GM23248 (cell line): Measurements from ENCODE around the gene HSD17B8. TPM values are rescaled to one million over a fixed set of nuclear protein-coding genes. Genes with fewer than 3 reads are reported as not detected.

Experiments
- DNase-seq: peaks from one replicate; pipeline ENCODE4 v3.0.0-alpha.2; 2015
- H2AFZ ChIP-seq: fragments of 200-600 bp; sonication (generic); 2 replicates; pipeline ENCODE4 v1.6.1; 2016; ENCODE audit warnings: antibody characterized with exemption
- H3F3A ChIP-seq: fragments of 200-600 bp; sonication (generic); 2 replicates; pipeline ENCODE4 v1.6.1; 2016; ENCODE audit warnings: mild to moderate bottlenecking, antibody characterized with exemption, mixed run types; ENCODE audit not compliant: insufficient read depth
- H3K27ac ChIP-seq: fragments of 200-600 bp; sonication (generic); 2 replicates; pipeline ENCODE4 v1.5.1; 2016; ENCODE audit warnings: mild to moderate bottlenecking
- H3K27me3 ChIP-seq: fragments of 200-600 bp; sonication (generic); replicated peaks from 2 replicates; pipeline ENCODE4 v1.6.1; 2016; ENCODE audit warnings: mild to moderate bottlenecking; ENCODE audit not compliant: insufficient read depth
- H3K36me3 ChIP-seq: fragments of 200-600 bp; sonication (generic); 2 replicates; pipeline ENCODE4 v1.6.1; 2016; ENCODE audit warnings: low read depth, mild to moderate bottlenecking
- H3K4me1 ChIP-seq: fragments of 200-600 bp; sonication (generic); 2 replicates; pipeline ENCODE4 v1.6.1; 2016; ENCODE audit warnings: mild to moderate bottlenecking; ENCODE audit not compliant: insufficient read depth
- H3K4me2 ChIP-seq: fragments of 200-600 bp; sonication (generic); one replicate; pipeline ENCODE4 v1.6.1; 2016; ENCODE audit warnings: mild to moderate bottlenecking; ENCODE audit not compliant: unreplicated experiment
- H3K4me3 ChIP-seq: fragments of 200-600 bp; sonication (generic); 2 replicates; pipeline ENCODE4 v1.5.1; 2016; ENCODE audit warnings: mild to moderate bottlenecking
- H3K79me2 ChIP-seq: fragments of 200-600 bp; sonication (generic); 2 replicates; pipeline ENCODE4 v1.6.1; 2016; ENCODE audit warnings: mild to moderate bottlenecking; ENCODE audit not compliant: insufficient read depth
- H3K9ac ChIP-seq: fragments of 200-600 bp; sonication (generic); 2 replicates; pipeline ENCODE4 v1.6.1; 2016; ENCODE audit warnings: mild to moderate bottlenecking
- H3K9me2 ChIP-seq: fragments of 200-600 bp; sonication (generic); 2 replicates; pipeline ENCODE4 v1.6.1; 2016; ENCODE audit warnings: mixed run types, mild to moderate bottlenecking, moderate library complexity; ENCODE audit not compliant: insufficient read depth
- H3K9me3 ChIP-seq: fragments of 200-600 bp; sonication (generic); one replicate; pipeline ENCODE4 v1.6.1; 2017; ENCODE audit warnings: low read depth
- H4K20me1 ChIP-seq: fragments of 200-600 bp; sonication (generic); 2 replicates; pipeline ENCODE4 v1.6.0; 2016; ENCODE audit not compliant: insufficient read depth
- EZH2 ChIP-seq: fragments of 200-600 bp; sonication (generic); IDR thresholded peaks from 2 replicates; pipeline ENCODE4 v1.6.1; 2018; ENCODE audit warnings: antibody characterized with exemption, mild to moderate bottlenecking; ENCODE audit not compliant: insufficient read depth, poor library complexity, severe bottlenecking
- EZH2phosphoT487 ChIP-seq: fragments of 200-600 bp; sonication (generic); IDR thresholded peaks from 2 replicates; pipeline ENCODE4 v1.6.1; 2018; ENCODE audit warnings: antibody characterized with exemption, moderate library complexity, mild to moderate bottlenecking, low read depth; ENCODE audit not compliant: insufficient read depth
- WGBS, 2 experiments: methylation state at CpG; one replicate each; pipeline ENCODE4 v1.1.6; 2015 to 2017; ENCODE audit warnings: low lambda C conversion rate in 2 of 2, low coverage in 1 of 2; ENCODE audit errors: missing lambda C conversion rate in 2 of 2; 5-methylcytosine and 5-hydroxymethylcytosine counted together
- in situ Hi-C: fragments of 300-500 bp; cut with MboI; formaldehyde crosslinking; loops from 2 replicates; pipeline ENCODE4 v1.15.0; 2020
- polyA plus RNA-seq: library from polyadenylated mRNA; unstranded; fragments of >200 nt; fragmentation: Nextera tagmentation; extraction: Ambion mirVana; gene quantifications from 2 replicates; pipeline ENCODE4 v1.2.1, GENCODE V29; 2016
- total RNA-seq: library from RNA; depleted of rRNA; stranded (reverse); fragments of >200 nt; shearing (Covaris generic); gene quantifications from 2 replicates; pipeline ENCODE4 v1.2.3, GENCODE V29; 2014

The HSD17B8 gene
- total and polyA plus RNA-seq, 2 experiments from 2014 or later: 3.7 to 5.6 TPM

GRCh38 chr6:33199687-33200218, 4.7 kb upstream of the HSD17B8 start:
- TF ChIP-seq EZH2: no peak
- no peak for TF ChIP-seq EZH2phosphoT487
- peaks cover 15% of the 10 kb centered on the region for H3K4me1 ChIP-seq
- H3K9me3 ChIP-seq: no peaks in the 10 kb centered on the region
- peaks cover 24% of the 10 kb centered on the region for H3K36me3 ChIP-seq
- H3K79me2 ChIP-seq: peaks cover 74% of the 10 kb centered on the region
- H3F3A ChIP-seq: peaks cover 35% of the 10 kb centered on the region
- H4K20me1 ChIP-seq: no peaks in the 10 kb centered on the region; the same call in 1 of the 2 replicates
- H3K9me2 ChIP-seq: no peaks in the 10 kb centered on the region
- in situ Hi-C loops: no loop called here
- 5 to 10% methylated on average over 8 to 26 of the region's 26 CpGs for WGBS, 2 experiments
- DNase-seq: peak; percentile 76
- H3K9ac ChIP-seq: peak overlapping the region; percentile 100
- peak overlapping the region; percentile 77 for H2AFZ ChIP-seq
- H3K4me3 ChIP-seq: peak overlapping the region; percentile 99
- H3K27me3 ChIP-seq: no peaks in the 10 kb centered on the region
- H3K27ac ChIP-seq: peak overlapping the region; percentile 99
- H3K4me2 ChIP-seq: peak overlapping the region; percentile 98

- DNase-seq: peak; percentile 100
- no peaks in the 10 kb centered on the region for H3K9me2 ChIP-seq
- H3K4me3 ChIP-seq: peak within 1 kb of the TSS; percentile 99
- no peaks in the 10 kb centered on the region for H3K27me3 ChIP-seq
- in situ Hi-C loops: no loop called here
- peaks cover 17% of the 10 kb centered on the region for H3K36me3 ChIP-seq
- H3K79me2 ChIP-seq: peaks cover 74% of the 10 kb centered on the region
- H3K9ac ChIP-seq: peak within 1 kb of the TSS; percentile 100
- no peak for TF ChIP-seq EZH2
- TF ChIP-seq EZH2phosphoT487: no peak
- WGBS, 2 experiments: 1% methylated on average over 49 to 68 of the region's 68 CpGs
- H3K27ac ChIP-seq: peak within 1 kb of the TSS; percentile 99
- H3K4me1 ChIP-seq: peaks cover 22% of the 10 kb centered on the region
- peak within 1 kb of the TSS; percentile 100 for H3K4me2 ChIP-seq
- peaks cover 42% of the 10 kb centered on the region for H3F3A ChIP-seq
- peak within 1 kb of the TSS; percentile 77 for H2AFZ ChIP-seq
- H4K20me1 ChIP-seq: no peaks in the 10 kb centered on the region; the same call in 1 of the 2 replicates
- no peaks in the 10 kb centered on the region for H3K9me3 ChIP-seq
Measured at GRCh38 chr6:33200219-33201146, 4.0 kb upstream of the HSD17B8 start, which contains the start of the genes RXRB and SLC39A7. TSS of gene RXRB (minus strand) at chr6:33200665. CDS start at chr6:33200476, 189 bp downstream. TSS of gene SLC39A7 (plus strand) at chr6:33200867. CDS start at chr6:33201246, 379 bp downstream.

- Histone ChIP-seq H3F3A (peaks cover 49% of the 10 kb centered on the region), H3K4me2 (peak overlapping the region; percentile 100), H4K20me1 (no peaks in the 10 kb centered on the region; the same call in 1 of the 2 replicates), H3K9ac (peak overlapping the region; percentile 100), H3K9me3 (no peaks in the 10 kb centered on the region), H3K27me3 (no peaks in the 10 kb centered on the region), H3K4me1 (peaks cover 29% of the 10 kb centered on the region), H3K27ac (peak overlapping the region; percentile 99), H3K79me2 (peaks cover 74% of the 10 kb centered on the region), H3K9me2 (no peaks in the 10 kb centered on the region), H3K36me3 (peaks cover 13% of the 10 kb centered on the region), H2AFZ (peak overlapping the region; percentile 66), H3K4me3 (peak overlapping the region; percentile 99)
- in situ Hi-C loops: no loop called here
- TF ChIP-seq EZH2phosphoT487 (no peak), EZH2 (no peak)
- WGBS, 2 experiments: 1 to 4% methylated on average over 14 of the region's 14 CpGs
- DNase-seq: no peak
Measured at GRCh38 chr6:33201147-33201545, 3.3 kb upstream of the HSD17B8 start.

GRCh38 chr6:33201935-33202334, 2.5 kb upstream of the HSD17B8 start:
- in situ Hi-C loops: no loop called here
- H3K9me2 ChIP-seq: no peaks in the 10 kb centered on the region
- no peaks in the 10 kb centered on the region for H3K27me3 ChIP-seq
- no peaks in the 10 kb centered on the region for H3K9me3 ChIP-seq
- H2AFZ ChIP-seq: no peak overlapping the region
- peak overlapping the region; percentile 99 for H3K4me3 ChIP-seq
- H4K20me1 ChIP-seq: no peaks in the 10 kb centered on the region; the same call in 1 of the 2 replicates
- peak overlapping the region; percentile 100 for H3K4me2 ChIP-seq
- peak overlapping the region; percentile 99 for H3K27ac ChIP-seq
- TF ChIP-seq EZH2phosphoT487 (no peak), EZH2 (no peak)
- H3K4me1 ChIP-seq: peaks cover 37% of the 10 kb centered on the region
- DNase-seq: peak; percentile 34
- 46 to 50% methylated on average over 6 of the region's 6 CpGs for WGBS, 2 experiments
- peaks cover 69% of the 10 kb centered on the region for H3K79me2 ChIP-seq
- H3F3A ChIP-seq: peaks cover 49% of the 10 kb centered on the region
- peak overlapping the region; percentile 100 for H3K9ac ChIP-seq
- H3K36me3 ChIP-seq: peaks cover 11% of the 10 kb centered on the region
